ENCODE results near the gene MUC7.

GRCh38 chr4:70437197-70437596 lies 34.8 kb upstream of the MUC7 start:
- TF ChIP-seq CTCF (IDR thresholded peaks at IDR 0.05; ENCODE audit: poor library complexity, severe bottlenecking): no peak
- TF ChIP-seq POLR2AphosphoS5 (IDR thresholded peaks at IDR 0.05): no peak
- TF ChIP-seq EZH2 (IDR thresholded peaks at IDR 0.05; ENCODE audit: borderline replicate concordance, insufficient read depth, low read length, poor library complexity, severe bottlenecking): no peak
- TF ChIP-seq SMC3 (conservative IDR thresholded peaks at IDR 0.05; ENCODE audit: poor library complexity): no peak
